ENCODE results near the gene PIP5K1A. TPM values are rescaled to one million over a fixed set of nuclear protein-coding genes. Genes with fewer than 3 reads are reported as not detected.

Gene PIP5K1A
- total RNA-seq, 1 donor from 2014 or later: 79.4 TPM

GRCh38 chr1:151277249-151277648 is 78.9 kb downstream of the PIP5K1A start:
- peaks cover 13% of the 10 kb centered on the region for H3K27me3 Mint-ChIP-seq (ENCODE audit: unreplicated experiment)
- H3K36me3 Mint-ChIP-seq (ENCODE audit: unreplicated experiment): no peaks in the 10 kb centered on the region
- no peak for DNase-seq
- H3K9me3 Mint-ChIP-seq (ENCODE audit: unreplicated experiment): peaks cover 6% of the 10 kb centered on the region
- no peak overlapping the region for H3K4me3 Mint-ChIP-seq (ENCODE audit: unreplicated experiment)
- TF ChIP-seq CTCF (IDR thresholded peaks at IDR 0.05; ENCODE audit: partially characterized antibody, unreplicated experiment): no peak
- no peak overlapping the region for H3K27ac Mint-ChIP-seq (ENCODE audit: unreplicated experiment)
- no peaks in the 10 kb centered on the region for H3K4me1 Mint-ChIP-seq (ENCODE audit: low read depth, unreplicated experiment)

- Mint-ChIP-seq H3K4me3 (ENCODE audit: unreplicated experiment) (peak overlapping the region; percentile 97), H3K9me3 (ENCODE audit: unreplicated experiment) (peaks cover 10% of the 10 kb centered on the region), H3K27me3 (ENCODE audit: unreplicated experiment) (peaks cover 14% of the 10 kb centered on the region), H3K36me3 (ENCODE audit: unreplicated experiment) (peaks cover 8% of the 10 kb centered on the region), H3K4me1 (ENCODE audit: low read depth, unreplicated experiment) (peaks cover 15% of the 10 kb centered on the region), H3K27ac (ENCODE audit: unreplicated experiment) (peak overlapping the region; percentile 96)
- peak; percentile 44 for TF ChIP-seq CTCF (IDR thresholded peaks at IDR 0.05; ENCODE audit: partially characterized antibody, unreplicated experiment)
- peak; percentile 94 for DNase-seq
Observed at GRCh38 chr1:151281225-151281968, 83.0 kb downstream of the PIP5K1A start.

GRCh38 chr1:151281969-151282882 is 83.9 kb downstream of the PIP5K1A start, which contains the start of gene ZNF687:
TSS of gene ZNF687 (plus strand) at chr1:151282299. CDS start at chr1:151286292, 3,993 bp downstream.
- H3K4me1 Mint-ChIP-seq (ENCODE audit: low read depth, unreplicated experiment): peaks cover 15% of the 10 kb centered on the region
- H3K27ac Mint-ChIP-seq (ENCODE audit: unreplicated experiment): peak within 1 kb of the TSS; percentile 96
- peak within 1 kb of the TSS; percentile 97 for H3K4me3 Mint-ChIP-seq (ENCODE audit: unreplicated experiment)
- TF ChIP-seq CTCF (IDR thresholded peaks at IDR 0.05; ENCODE audit: partially characterized antibody, unreplicated experiment): no peak
- peaks cover 14% of the 10 kb centered on the region for H3K27me3 Mint-ChIP-seq (ENCODE audit: unreplicated experiment)
- peaks cover 8% of the 10 kb centered on the region for H3K36me3 Mint-ChIP-seq (ENCODE audit: unreplicated experiment)
- H3K9me3 Mint-ChIP-seq (ENCODE audit: unreplicated experiment): peaks cover 12% of the 10 kb centered on the region
- peak; percentile 99 for DNase-seq

- H3K9me3 Mint-ChIP-seq (ENCODE audit: unreplicated experiment): peaks cover 12% of the 10 kb centered on the region
- peaks cover 15% of the 10 kb centered on the region for H3K4me1 Mint-ChIP-seq (ENCODE audit: low read depth, unreplicated experiment)
- peaks cover 8% of the 10 kb centered on the region for H3K36me3 Mint-ChIP-seq (ENCODE audit: unreplicated experiment)
- peak; percentile 59 for DNase-seq
- H3K4me3 Mint-ChIP-seq (ENCODE audit: unreplicated experiment): peak overlapping the region; percentile 90
- no peak for TF ChIP-seq CTCF (IDR thresholded peaks at IDR 0.05; ENCODE audit: partially characterized antibody, unreplicated experiment)
- H3K27ac Mint-ChIP-seq (ENCODE audit: unreplicated experiment): peak overlapping the region; percentile 86
- peaks cover 11% of the 10 kb centered on the region for H3K27me3 Mint-ChIP-seq (ENCODE audit: unreplicated experiment)
Observed at GRCh38 chr1:151282883-151283725, 84.8 kb downstream of the PIP5K1A start.

Measured in glutamatergic neuron (in vitro differentiated cells).